HFFc6 (cell line): Measurements from ENCODE around the gene HCN2. TPM values are rescaled to one million over a fixed set of nuclear protein-coding genes. Genes with fewer than 3 reads are reported as not detected.

ENCODE experiments used
- DNase-seq: peaks from one replicate; pipeline ENCODE4 v3.0.0-alpha.2; 2018
- H3K27ac Mint-ChIP-seq: 2 replicates; pipeline ENCODE4 v1.8.0; 2020; ENCODE audit warnings: mild to moderate bottlenecking, mixed read lengths
- H3K27me3 Mint-ChIP-seq: 2 replicates; pipeline ENCODE4 v1.8.0; 2021; ENCODE audit warnings: mild to moderate bottlenecking, moderate library complexity, mixed read lengths; ENCODE audit not compliant: insufficient read depth
- H3K36me3 Mint-ChIP-seq: 2 replicates; pipeline ENCODE4 v1.8.0; 2021; ENCODE audit warnings: low read depth, mixed read lengths
- H3K4me1 Mint-ChIP-seq: 2 replicates; pipeline ENCODE4 v1.8.0; 2020; ENCODE audit warnings: low read depth, mixed read lengths
- H3K4me3 Mint-ChIP-seq: 2 replicates; pipeline ENCODE4 v1.8.0; 2020; ENCODE audit warnings: mild to moderate bottlenecking, moderate library complexity, mixed read lengths
- H3K9me3 Mint-ChIP-seq: 2 replicates; pipeline ENCODE4 v1.8.0; 2020; ENCODE audit warnings: mild to moderate bottlenecking, mixed read lengths
- total RNA-seq, 6 experiments: library from RNA; stranded (reverse); fragmentation: NEBNext Ultra II Directional; extraction: Animal tissue kit (Norgen Biotek cat#: 25700); gene quantifications; 2 replicates in 1 of 6; 3 replicates in 5 of 6; pipeline ENCODE4 v1.2.3, GENCODE V29; 2021
- TF ChIP-seq, protein P1 (sequence below): fragments of 200-600 bp; sonication (generic); IDR thresholded peaks from 2 replicates; pipeline ENCODE4 v1.5.0; 2021; ENCODE audit warnings: antibody characterized with exemption, mild to moderate bottlenecking

HCN2 gene
- total RNA-seq, 6 experiments from 2014 or later, result 2.8 to 3.6 (median 3.1) TPM

DNA sequence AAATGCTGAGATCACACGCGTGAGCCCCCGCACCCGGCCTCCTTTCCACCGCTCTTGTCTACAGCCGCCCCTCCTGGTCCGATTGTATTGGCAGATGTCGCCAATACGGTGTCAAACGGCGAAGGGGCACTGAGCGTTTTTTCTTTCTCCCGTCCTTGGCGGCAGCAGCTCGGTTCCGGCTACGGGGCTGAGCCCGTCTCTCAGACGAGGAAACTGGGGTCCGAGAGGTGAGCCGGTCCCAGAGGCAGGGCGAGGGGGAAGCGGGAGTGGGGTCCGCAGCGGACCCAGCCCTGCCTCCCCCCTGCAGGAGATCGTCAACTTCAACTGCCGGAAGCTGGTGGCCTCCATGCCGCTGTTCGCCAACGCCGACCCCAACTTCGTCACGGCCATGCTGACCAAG is 23.3 kb downstream of the HCN2 start:
- peaks cover 8% of the 10 kb centered on the region for H3K36me3 Mint-ChIP-seq
- TF ChIP-seq, protein P1, sequence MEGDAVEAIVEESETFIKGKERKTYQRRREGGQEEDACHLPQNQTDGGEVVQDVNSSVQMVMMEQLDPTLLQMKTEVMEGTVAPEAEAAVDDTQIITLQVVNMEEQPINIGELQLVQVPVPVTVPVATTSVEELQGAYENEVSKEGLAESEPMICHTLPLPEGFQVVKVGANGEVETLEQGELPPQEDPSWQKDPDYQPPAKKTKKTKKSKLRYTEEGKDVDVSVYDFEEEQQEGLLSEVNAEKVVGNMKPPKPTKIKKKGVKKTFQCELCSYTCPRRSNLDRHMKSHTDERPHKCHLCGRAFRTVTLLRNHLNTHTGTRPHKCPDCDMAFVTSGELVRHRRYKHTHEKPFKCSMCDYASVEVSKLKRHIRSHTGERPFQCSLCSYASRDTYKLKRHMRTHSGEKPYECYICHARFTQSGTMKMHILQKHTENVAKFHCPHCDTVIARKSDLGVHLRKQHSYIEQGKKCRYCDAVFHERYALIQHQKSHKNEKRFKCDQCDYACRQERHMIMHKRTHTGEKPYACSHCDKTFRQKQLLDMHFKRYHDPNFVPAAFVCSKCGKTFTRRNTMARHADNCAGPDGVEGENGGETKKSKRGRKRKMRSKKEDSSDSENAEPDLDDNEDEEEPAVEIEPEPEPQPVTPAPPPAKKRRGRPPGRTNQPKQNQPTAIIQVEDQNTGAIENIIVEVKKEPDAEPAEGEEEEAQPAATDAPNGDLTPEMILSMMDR, result no peak
- H3K4me1 Mint-ChIP-seq, result peaks cover 18% of the 10 kb centered on the region
- DNase-seq, result no peak
- H3K9me3 Mint-ChIP-seq, result no peaks in the 10 kb centered on the region
- peak overlapping the region; percentile 45; the same call in 1 of the 2 replicates for H3K27ac Mint-ChIP-seq
- H3K4me3 Mint-ChIP-seq, result no peak overlapping the region
- H3K27me3 Mint-ChIP-seq, result peaks cover 5% of the 10 kb centered on the region

GRCh38 chr19:613732-614567 is 24.3 kb downstream of the HCN2 start:
- TF ChIP-seq, protein P1, result no peak
- H3K4me3 Mint-ChIP-seq, result no peak overlapping the region
- peaks cover 12% of the 10 kb centered on the region for H3K36me3 Mint-ChIP-seq
- peaks cover 5% of the 10 kb centered on the region for H3K27me3 Mint-ChIP-seq
- H3K27ac Mint-ChIP-seq, result no peak overlapping the region
- no peaks in the 10 kb centered on the region for H3K9me3 Mint-ChIP-seq
- peaks cover 18% of the 10 kb centered on the region for H3K4me1 Mint-ChIP-seq
- DNase-seq, result no peak

GRCh38 chr19:615619-616018 is 25.9 kb downstream of the HCN2 start:
- no peak overlapping the region for H3K4me3 Mint-ChIP-seq
- peaks cover 13% of the 10 kb centered on the region for H3K36me3 Mint-ChIP-seq
- peaks cover 5% of the 10 kb centered on the region for H3K27me3 Mint-ChIP-seq
- H3K9me3 Mint-ChIP-seq, result no peaks in the 10 kb centered on the region
- peaks cover 18% of the 10 kb centered on the region for H3K4me1 Mint-ChIP-seq
- no peak overlapping the region for H3K27ac Mint-ChIP-seq
- DNase-seq, result no peak
- TF ChIP-seq, protein P1, result no peak

DNA sequence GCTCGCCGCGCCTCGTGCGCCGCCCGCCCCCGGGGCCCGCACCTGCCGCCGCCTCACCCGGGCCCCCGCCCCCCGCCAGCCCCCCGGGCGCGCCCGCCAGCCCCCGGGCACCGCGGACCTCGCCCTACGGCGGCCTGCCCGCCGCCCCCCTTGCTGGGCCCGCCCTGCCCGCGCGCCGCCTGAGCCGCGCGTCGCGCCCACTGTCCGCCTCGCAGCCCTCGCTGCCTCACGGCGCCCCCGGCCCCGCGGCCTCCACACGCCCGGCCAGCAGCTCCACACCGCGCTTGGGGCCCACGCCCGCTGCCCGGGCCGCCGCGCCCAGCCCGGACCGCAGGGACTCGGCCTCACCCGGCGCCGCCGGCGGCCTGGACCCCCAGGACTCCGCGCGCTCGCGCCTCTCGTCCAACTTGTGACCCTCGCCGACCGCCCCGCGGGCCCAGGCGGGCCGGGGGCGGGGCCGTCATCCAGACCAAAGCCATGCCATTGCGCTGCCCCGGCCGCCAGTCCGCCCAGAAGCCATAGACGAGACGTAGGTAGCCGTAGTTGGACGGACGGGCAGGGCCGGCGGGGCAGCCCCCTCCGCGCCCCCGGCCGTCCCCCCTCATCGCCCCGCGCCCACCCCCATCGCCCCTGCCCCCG is 26.5 kb downstream of the HCN2 start:
- H3K4me3 Mint-ChIP-seq, result no peak overlapping the region
- H3K27me3 Mint-ChIP-seq, result peaks cover 4% of the 10 kb centered on the region
- H3K9me3 Mint-ChIP-seq, result no peaks in the 10 kb centered on the region
- H3K36me3 Mint-ChIP-seq, result peaks cover 13% of the 10 kb centered on the region
- H3K27ac Mint-ChIP-seq, result no peak overlapping the region
- TF ChIP-seq, protein P1, result no peak
- peaks cover 12% of the 10 kb centered on the region for H3K4me1 Mint-ChIP-seq
- no peak for DNase-seq

DNA sequence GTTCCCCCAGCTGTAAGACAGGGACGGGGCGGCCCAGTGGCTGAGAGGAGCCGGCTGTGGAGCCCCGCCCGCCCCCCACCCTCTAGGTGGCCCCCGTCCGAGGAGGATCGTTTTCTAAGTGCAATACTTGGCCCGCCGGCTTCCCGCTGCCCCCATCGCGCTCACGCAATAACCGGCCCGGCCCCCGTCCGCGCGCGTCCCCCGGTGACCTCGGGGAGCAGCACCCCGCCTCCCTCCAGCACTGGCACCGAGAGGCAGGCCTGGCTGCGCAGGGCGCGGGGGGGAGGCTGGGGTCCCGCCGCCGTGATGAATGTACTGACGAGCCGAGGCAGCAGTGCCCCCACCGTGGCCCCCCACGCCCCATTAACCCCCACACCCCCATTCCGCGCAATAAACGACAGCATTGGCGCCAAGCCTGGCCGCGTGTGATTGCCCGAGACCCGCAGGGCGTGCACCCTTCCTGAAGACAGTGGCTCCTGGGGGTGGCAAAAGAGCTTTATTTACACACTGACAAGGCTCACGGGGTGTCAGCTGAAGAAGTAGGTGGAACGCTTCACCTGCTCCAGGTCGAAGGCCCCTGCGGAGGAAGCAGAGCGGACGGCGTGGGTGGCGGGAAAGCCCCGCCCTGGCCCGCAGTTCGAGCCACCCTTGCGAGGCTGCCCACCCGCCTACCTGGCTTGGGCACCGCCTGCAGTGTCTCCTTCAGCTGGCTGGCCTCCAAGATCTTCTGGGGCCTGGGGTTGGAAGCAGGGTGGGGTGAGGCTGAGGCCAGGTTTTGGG is 27.3 kb downstream of the HCN2 start:
- TF ChIP-seq, protein P1, result no peak

More for the DNA sequence above, 27.3 kb downstream of the HCN2 start:
- peaks cover 4% of the 10 kb centered on the region for H3K27me3 Mint-ChIP-seq
- peaks cover 5% of the 10 kb centered on the region for H3K4me1 Mint-ChIP-seq
- no peak overlapping the region for H3K27ac Mint-ChIP-seq
- no peaks in the 10 kb centered on the region for H3K9me3 Mint-ChIP-seq
- H3K36me3 Mint-ChIP-seq, result peaks cover 13% of the 10 kb centered on the region
- no peak for DNase-seq
- no peak overlapping the region for H3K4me3 Mint-ChIP-seq
